HG02798 (cell line): ENCODE data around the gene CYP26B1.
"Not testable (repeated sequence)": the region's sequence is repeated elsewhere in the genome, so short reads cannot be mapped to it uniquely, and the experiment has no call there.

Experiments
- ATAC-seq: cut with Tn5 transposase; IDR thresholded peaks from one replicate; pipeline ENCODE4 v1.9.1; 2021; ENCODE audit warnings: mild to moderate bottlenecking; ENCODE audit not compliant: unreplicated experiment, poor library complexity

Gene CYP26B1

GRCh38 chr2:72089028-72089427 is 58.6 kb downstream of the CYP26B1 start:
- ATAC-seq = no peak

- ATAC-seq = not testable (repeated sequence)
Measured at GRCh38 chr2:72086871-72087633, 60.6 kb downstream of the CYP26B1 start.

- ATAC-seq = no peak
Measured at GRCh38 chr2:72085513-72085912, 62.1 kb downstream of the CYP26B1 start.

GRCh38 chr2:72085036-72085435 is 62.6 kb downstream of the CYP26B1 start:
- ATAC-seq = no peak

GRCh38 chr2:72084584-72084976 is 63.1 kb downstream of the CYP26B1 start:
- no peak for ATAC-seq

GRCh38 chr2:72083751-72084583 is 63.7 kb downstream of the CYP26B1 start:
- ATAC-seq = no peak

- ATAC-seq = no peak
Measured at GRCh38 chr2:72082887-72083286, 64.8 kb downstream of the CYP26B1 start.

GRCh38 chr2:72082021-72082601 is 65.6 kb downstream of the CYP26B1 start:
- ATAC-seq = no peak

GRCh38 chr2:72081451-72081850 is 66.2 kb downstream of the CYP26B1 start:
- ATAC-seq = no peak

GRCh38 chr2:72080286-72081145 is 67.1 kb downstream of the CYP26B1 start:
- ATAC-seq = no peak
